Naive thymus-derived CD4-positive, alpha-beta T cell (primary cell): Measurements from ENCODE around the gene DOK1. TPM values are rescaled to one million over a fixed set of nuclear protein-coding genes. Genes with fewer than 3 reads are reported as not detected.

Source experiments
- ATAC-seq: fragments of 150-1000 bp; cut with Tn5 transposase; 2 replicates; pipeline ENCODE4 v1.10.0; 2021; ENCODE audit warnings: mild to moderate bottlenecking, moderate library complexity
- CTCF ChIA-PET: fragments of 350-600 bp; sonication (Branson Sonifier 250); formaldehyde crosslinking; loops from one replicate; lab custom pipeline; 2021; ENCODE audit warnings: antibody characterized with exemption; lab: Charles Lee
- POLR2A ChIA-PET: fragments of 350-600 bp; sonication (Branson Sonifier 250); formaldehyde crosslinking; loops from one replicate; lab custom pipeline; 2021; ENCODE audit warnings: antibody characterized with exemption, inconsistent platforms; lab: Charles Lee
- DNase-seq, 9 donors: peaks; one replicate each; pipeline versions ENCODE4 v3.0.0 to v3.0.0-alpha.2; 2020 to 2022; ENCODE audit warnings: mixed read lengths in 1 of 9
- H3K27ac ChIP-seq: one replicate; pipeline ENCODE4 v1.7.0; 2013; ENCODE audit warnings: mild to moderate bottlenecking, low read depth, low read length, moderate library complexity
- H3K27me3 ChIP-seq, 2 donors: one replicate each; pipeline ENCODE4 v1.7.0; 2013; ENCODE audit warnings: low read length in 2 of 2, mild to moderate bottlenecking in 2 of 2, moderate library complexity in 2 of 2; ENCODE audit not compliant: control insufficient read depth in 2 of 2, insufficient read depth in 2 of 2
- H3K36me3 ChIP-seq, 3 experiments: 1 replicate in 2 of 3; 2 replicates in 1 of 3; pipeline ENCODE4 v1.7.0; 2013; ENCODE audit warnings: low read length in 3 of 3, mild to moderate bottlenecking in 3 of 3, moderate library complexity in 1 of 3; ENCODE audit not compliant: insufficient read depth in 3 of 3, control insufficient read depth in 2 of 3
- H3K4me1 ChIP-seq, 2 donors: one replicate each; pipeline ENCODE4 v1.7.0; 2013; ENCODE audit warnings: low read length in 2 of 2, mild to moderate bottlenecking in 2 of 2, moderate library complexity in 1 of 2; ENCODE audit not compliant: control insufficient read depth in 2 of 2, insufficient read depth in 2 of 2
- H3K4me3 ChIP-seq: 2 replicates; pipeline ENCODE4 v1.7.0; 2013; ENCODE audit warnings: mild to moderate bottlenecking, low read length
- H3K9me3 ChIP-seq, 3 experiments: 1 replicate in 2 of 3; 2 replicates in 1 of 3; pipeline ENCODE4 v1.7.0; 2013; ENCODE audit warnings: low read length in 3 of 3; ENCODE audit not compliant: control insufficient read depth in 2 of 3
- H3K27ac Mint-ChIP-seq, 9 donors: one replicate each; pipeline ENCODE4 v1.8.0; 2020 to 2022; ENCODE audit warnings: mixed read lengths in 9 of 9, mild to moderate bottlenecking in 8 of 9, moderate library complexity in 5 of 9, inconsistent platforms in 2 of 9
- H3K27me3 Mint-ChIP-seq, 5 donors: one replicate each; pipeline ENCODE4 v1.8.0; 2021 to 2022; ENCODE audit warnings: mixed read lengths in 5 of 5, mild to moderate bottlenecking in 1 of 5
- H3K36me3 Mint-ChIP-seq, 5 donors: one replicate each; pipeline ENCODE4 v1.8.0; 2020 to 2022; ENCODE audit warnings: mixed read lengths in 5 of 5, mild to moderate bottlenecking in 3 of 5, inconsistent platforms in 1 of 5
- H3K4me1 Mint-ChIP-seq, 7 donors: one replicate each; pipeline ENCODE4 v1.8.0; 2020 to 2022; ENCODE audit warnings: mixed read lengths in 7 of 7, mild to moderate bottlenecking in 3 of 7, inconsistent platforms in 1 of 7
- H3K4me3 Mint-ChIP-seq, 10 donors: one replicate each; pipeline ENCODE4 v1.8.0; 2020 to 2022; ENCODE audit warnings: mild to moderate bottlenecking in 10 of 10, mixed read lengths in 10 of 10, moderate library complexity in 6 of 10, inconsistent platforms in 2 of 10
- H3K9me3 Mint-ChIP-seq, 11 donors: one replicate each; pipeline ENCODE4 v1.8.0; 2020 to 2022; ENCODE audit warnings: mixed read lengths in 11 of 11, mild to moderate bottlenecking in 4 of 11, inconsistent platforms in 1 of 11, moderate library complexity in 1 of 11
- intact Hi-C, 2 donors: fragments of 100-400 bp; cut with micrococcal nuclease; formaldehyde crosslinking; loops; one replicate each; pipeline ENCODE4 v1.15.1; 2023
- polyA plus RNA-seq, 2 donors: library from polyadenylated mRNA; unstranded; fragments of 300-500 nt; fragmentation: Illumina TruSeq; gene quantifications; one replicate each; pipeline ENCODE4 v1.2.3, GENCODE V29; 2021
- total RNA-seq, 6 experiments: library from RNA in 5 of 6; stranded (reverse) in 5 of 6; gene quantifications; 1 replicate in 5 of 6; 2 replicates in 1 of 6; pipeline ENCODE4 v1.2.3 and lab custom pipeline; 2021 to 2026

DOK1 gene
- total and polyA plus RNA-seq, 7 experiments from 2014 or later, result 7.0 to 39.5 (median 24.2) TPM

DNA sequence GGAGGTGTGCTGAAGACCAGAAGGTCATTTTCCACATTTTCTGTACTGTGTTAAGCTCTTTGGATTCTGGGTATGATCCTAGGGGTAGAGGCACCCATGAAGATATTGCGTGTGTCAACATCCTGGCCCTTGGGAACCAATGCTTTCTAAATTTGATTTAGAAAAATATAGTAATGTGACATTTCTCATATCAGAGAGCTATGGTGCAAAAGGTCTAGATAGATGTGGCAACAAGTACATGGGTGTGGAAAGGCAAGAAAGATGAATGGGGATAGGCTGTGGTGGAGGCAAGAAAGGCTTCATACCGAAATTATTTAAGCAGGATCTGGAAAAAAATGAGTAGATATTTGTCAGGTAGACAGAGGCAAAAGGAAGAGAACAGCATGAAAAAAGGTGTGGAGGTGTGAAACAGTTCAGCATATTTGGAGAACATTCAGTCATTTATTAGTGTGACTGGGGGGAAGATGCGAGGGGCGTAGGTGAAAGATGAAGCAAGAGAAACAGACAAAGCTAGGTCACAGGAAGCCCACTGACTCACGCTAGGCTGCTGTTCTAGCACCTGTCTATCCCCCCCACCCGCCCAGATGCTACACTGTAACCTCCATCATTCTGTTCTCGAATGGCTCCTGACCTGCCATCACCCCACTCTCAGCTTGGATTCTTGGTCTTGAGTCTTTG is 11.7 kb downstream of the DOK1 start:
- Mint-ChIP-seq H3K9me3 (no peaks in the 10 kb centered on the region), H3K27ac (peak overlapping the region in 2 of 9 donors; percentile 9 to 64), H3K36me3 (peaks cover 0 to 5% (median 0%) of the 10 kb centered on the region in 5 donors), H3K4me3 (no peak overlapping the region), H3K4me1 (peaks cover 0 to 49% (median 0%) of the 10 kb centered on the region in 7 donors), H3K27me3 (peaks cover 0 to 25% (median 16%) of the 10 kb centered on the region in 5 donors)
- Histone ChIP-seq H3K27me3 (no peaks in the 10 kb centered on the region), H3K9me3 (no peaks in the 10 kb centered on the region), H3K4me3 (no peak overlapping the region), H3K4me1 (no peaks in the 10 kb centered on the region), H3K27ac (no peak overlapping the region), H3K36me3 (no peaks in the 10 kb centered on the region)
- ChIA-PET CTCF (no interaction called here), POLR2A (interaction anchor here (0.7 to 1.2 kb wide), 2 partner anchors 9 to 11 kb away, joined by 3 read pairs; no protein-coding TSS in a partner anchor)
- intact Hi-C loops, result no loop called here
- DNase-seq (no peak), ATAC-seq (no peak)

DNA sequence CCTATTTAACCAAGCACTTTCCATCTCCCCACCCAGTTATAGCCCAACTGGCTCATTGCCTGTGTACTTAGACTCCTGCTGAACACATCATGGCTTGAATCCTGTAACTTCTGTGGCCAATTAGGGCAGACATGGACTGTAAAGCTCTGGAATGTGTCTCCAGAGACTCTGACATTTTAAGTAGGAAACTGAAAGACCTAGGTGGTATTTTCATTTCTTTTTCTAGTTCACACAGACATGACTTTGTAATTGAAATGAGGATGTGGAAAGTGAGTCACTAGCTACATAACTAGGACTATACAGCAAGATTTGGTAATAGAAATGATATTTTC is 12.2 kb downstream of the DOK1 start:
- CTCF ChIA-PET, result interaction anchor here (0.7 kb wide), 1 partner anchor 24 kb away, joined by 3 read pairs; no protein-coding TSS in a partner anchor
- no peak overlapping the region for H3K4me3 ChIP-seq
- DNase-seq (no peak), ATAC-seq (no peak)
- Mint-ChIP-seq H3K36me3 (peaks cover 0 to 5% (median 0%) of the 10 kb centered on the region in 5 donors), H3K9me3 (no peaks in the 10 kb centered on the region), H3K27me3 (peaks cover 0 to 22% (median 16%) of the 10 kb centered on the region in 5 donors), H3K4me3 (peak overlapping the region in 1 of 10 donors; percentile 4), H3K4me1 (peaks cover 0 to 44% (median 0%) of the 10 kb centered on the region in 7 donors), H3K27ac (peak overlapping the region in 1 of 9 donors; percentile 64)
- no peaks in the 10 kb centered on the region for H3K36me3 ChIP-seq
- intact Hi-C loops, result no loop called here
- POLR2A ChIA-PET, result interaction anchor here (1.2 kb wide), 1 partner anchor 11 kb away, joined by 3 read pairs; no protein-coding TSS in a partner anchor
- H3K27me3 ChIP-seq, result no peaks in the 10 kb centered on the region
- H3K9me3 ChIP-seq, result no peaks in the 10 kb centered on the region
- no peak overlapping the region for H3K27ac ChIP-seq
- no peaks in the 10 kb centered on the region for H3K4me1 ChIP-seq

- no peaks in the 10 kb centered on the region for H3K4me1 ChIP-seq
- H3K4me3 ChIP-seq, result no peak overlapping the region
- Mint-ChIP-seq H3K36me3 (peaks cover 0 to 5% (median 0%) of the 10 kb centered on the region in 5 donors), H3K4me1 (peaks cover 0 to 33% (median 0%) of the 10 kb centered on the region in 7 donors), H3K4me3 (no peak overlapping the region), H3K27me3 (peaks cover 0 to 12% (median 10%) of the 10 kb centered on the region in 5 donors), H3K27ac (peak overlapping the region in 1 of 9 donors; percentile 16), H3K9me3 (no peaks in the 10 kb centered on the region)
- ChIA-PET POLR2A (interaction anchor here (0.9 kb wide), 1 partner anchor 10 kb away, joined by 4 read pairs; no protein-coding TSS in a partner anchor), CTCF (no interaction called here)
- no peaks in the 10 kb centered on the region for H3K9me3 ChIP-seq
- H3K27ac ChIP-seq, result no peak overlapping the region
- H3K27me3 ChIP-seq, result no peaks in the 10 kb centered on the region
- no peaks in the 10 kb centered on the region for H3K36me3 ChIP-seq
- DNase-seq (no peak), ATAC-seq (no peak)
- intact Hi-C loops, result no loop called here
These were observed 13.4 kb downstream of the DOK1 start for GRCh38 chr2:74567881-74568280.

- peaks cover 0 to 12% (median 8%) of the 10 kb centered on the region in 5 donors for H3K27me3 Mint-ChIP-seq
- DNase-seq (no peak), ATAC-seq (no peak)
- peaks cover 0 to 11% (median 0%) of the 10 kb centered on the region in 11 donors for H3K9me3 Mint-ChIP-seq
- Histone ChIP-seq H3K9me3 (no peaks in the 10 kb centered on the region), H3K4me1 (peaks cover 0 to 13% of the 10 kb centered on the region in 2 donors), H3K27me3 (no peaks in the 10 kb centered on the region), H3K27ac (no peak overlapping the region), H3K4me3 (no peak overlapping the region), H3K36me3 (no peaks in the 10 kb centered on the region)
- H3K36me3 Mint-ChIP-seq, result peaks cover 0 to 9% (median 0%) of the 10 kb centered on the region in 5 donors
- POLR2A ChIA-PET, result interaction anchor here (0.5 kb wide), 1 partner anchor 350 kb away, joined by 5 read pairs; no protein-coding TSS in a partner anchor
- peaks cover 13 to 39% (median 14%) of the 10 kb centered on the region in 7 donors for H3K4me1 Mint-ChIP-seq
- CTCF ChIA-PET, result interaction anchor here (0.7 kb wide), 1 partner anchor 16 kb away, joined by 3 read pairs; no protein-coding TSS in a partner anchor
- no peak overlapping the region for H3K27ac Mint-ChIP-seq
- no peak overlapping the region for H3K4me3 Mint-ChIP-seq
- intact Hi-C loops, result loop anchor here (2.0 to 5.0 kb wide), 2 partner anchors 15 to 1277 kb away; partner anchors contain the start of gene EGR4 (in 1 of the 2)
These were observed 15.2 kb downstream of the DOK1 start for GRCh38 chr2:74569686-74570085.

DNA sequence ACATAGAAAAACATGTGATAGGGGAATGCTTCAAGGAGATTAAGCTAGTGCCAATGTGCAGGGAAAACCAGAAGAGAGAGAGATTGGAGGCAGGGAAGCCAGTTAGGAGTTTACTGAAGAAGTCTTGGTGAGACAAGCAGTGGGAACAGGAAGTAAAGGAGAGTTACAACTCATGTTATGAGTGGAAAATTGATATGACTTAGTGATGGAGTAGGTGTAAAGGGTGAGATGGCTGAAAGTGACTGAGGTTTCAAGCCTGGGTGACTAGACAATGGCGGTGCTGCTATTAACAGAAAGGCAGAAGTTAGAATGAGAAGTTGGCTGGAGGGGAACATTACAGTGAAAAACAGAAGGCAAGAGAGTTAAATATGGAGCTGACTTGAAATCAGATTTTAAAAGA is 16.5 kb downstream of the DOK1 start:
- no peak overlapping the region for H3K27ac Mint-ChIP-seq
- H3K4me1 Mint-ChIP-seq, result peaks cover 16 to 41% (median 17%) of the 10 kb centered on the region in 7 donors
- ATAC-seq (peak; percentile 45), DNase-seq (no peak)
- H3K4me3 Mint-ChIP-seq, result no peak overlapping the region
- no peaks in the 10 kb centered on the region for H3K9me3 ChIP-seq
- CTCF ChIA-PET, result no interaction called here
- intact Hi-C loops, result loop anchor here (2.0 to 5.0 kb wide), 2 partner anchors 14 to 1279 kb away; partner anchors contain the start of gene EGR4 (in 1 of the 2)
- peaks cover 0 to 10% (median 8%) of the 10 kb centered on the region in 5 donors for H3K27me3 Mint-ChIP-seq
- POLR2A ChIA-PET, result interaction anchor here (0.6 kb wide), 2 partner anchors 197 to 1546 kb away, joined by 3 to 5 read pairs; no protein-coding TSS in a partner anchor
- H3K4me3 ChIP-seq, result no peak overlapping the region
- H3K4me1 ChIP-seq, result peaks cover 0 to 13% of the 10 kb centered on the region in 2 donors
- H3K27me3 ChIP-seq, result no peaks in the 10 kb centered on the region
- peaks cover 0 to 14% (median 0%) of the 10 kb centered on the region in 11 donors for H3K9me3 Mint-ChIP-seq
- no peak overlapping the region for H3K27ac ChIP-seq
- H3K36me3 ChIP-seq, result no peaks in the 10 kb centered on the region
- peaks cover 0 to 10% (median 0%) of the 10 kb centered on the region in 5 donors for H3K36me3 Mint-ChIP-seq

GRCh38 chr2:74572178-74572925 is 17.8 kb downstream of the DOK1 start:
- POLR2A ChIA-PET, result no interaction called here
- CTCF ChIA-PET, result interaction anchor here (1.7 kb wide), 1 partner anchor 17 kb away, joined by 4 read pairs; no protein-coding TSS in a partner anchor
- intact Hi-C loops, result loop anchor here in 1 of 2 donors (5.0 kb wide), 1 partner anchor 1280 kb away; the partner anchor contains the start of gene EGR4

More at GRCh38 chr2:74572178-74572925, 17.8 kb downstream of the DOK1 start:
- DNase-seq (no peak), ATAC-seq (no peak)
- H3K27ac Mint-ChIP-seq, result no peak overlapping the region
- peaks cover 0 to 10% (median 0%) of the 10 kb centered on the region in 5 donors for H3K36me3 Mint-ChIP-seq
- peaks cover 0 to 16% (median 10%) of the 10 kb centered on the region in 5 donors for H3K27me3 Mint-ChIP-seq
- no peak overlapping the region for H3K4me3 ChIP-seq
- H3K4me3 Mint-ChIP-seq, result no peak overlapping the region
- no peak overlapping the region for H3K27ac ChIP-seq
- peaks cover 0 to 14% (median 0%) of the 10 kb centered on the region in 11 donors for H3K9me3 Mint-ChIP-seq
- H3K27me3 ChIP-seq, result no peaks in the 10 kb centered on the region
- no peaks in the 10 kb centered on the region for H3K36me3 ChIP-seq
- peaks cover 16 to 45% (median 17%) of the 10 kb centered on the region in 7 donors for H3K4me1 Mint-ChIP-seq
- no peaks in the 10 kb centered on the region for H3K9me3 ChIP-seq
- peaks cover 0 to 13% of the 10 kb centered on the region in 2 donors for H3K4me1 ChIP-seq
